Mesenchymal stem cell (in vitro differentiated cells and primary cell): ENCODE results near the gene DRAXIN.
A peak's percentile ranks its signal among the peaks of the same experiment; 100 is the strongest.

ENCODE experiments used
- DNase-seq: peaks from one replicate; pipeline ENCODE4 v3.0.0-alpha.2; 2013
- H2AFZ ChIP-seq: one replicate; pipeline ENCODE4 v1.6.1; 2013; ENCODE audit warnings: low read depth, mild to moderate bottlenecking, control low read depth, inconsistent platforms, low read length, moderate library complexity
- H2AK5ac ChIP-seq: 2 replicates; pipeline ENCODE4 v1.6.1; 2013; ENCODE audit warnings: low read length, moderate library complexity, mild to moderate bottlenecking, inconsistent platforms; ENCODE audit not compliant: severe bottlenecking
- H2BK120ac ChIP-seq: one replicate; pipeline ENCODE4 v1.6.1; 2013; ENCODE audit warnings: low read depth, mild to moderate bottlenecking, inconsistent platforms, low read length, moderate library complexity
- H2BK12ac ChIP-seq, 2 experiments: one replicate each; pipeline ENCODE4 v1.6.1; 2013; ENCODE audit warnings: inconsistent platforms in 2 of 2, low read length in 2 of 2, mild to moderate bottlenecking in 2 of 2, moderate library complexity in 2 of 2, control low read depth in 1 of 2
- H2BK15ac ChIP-seq: one replicate; pipeline ENCODE4 v1.6.1; 2013; ENCODE audit warnings: mild to moderate bottlenecking, low read depth, inconsistent platforms; ENCODE audit not compliant: poor library complexity, severe bottlenecking
- H2BK5ac ChIP-seq: 2 replicates; pipeline ENCODE4 v1.6.1; 2013; ENCODE audit warnings: low read depth, mild to moderate bottlenecking, low read length, control low read depth, inconsistent platforms; ENCODE audit not compliant: poor library complexity, severe bottlenecking
- H3K14ac ChIP-seq, 2 experiments: one replicate each; pipeline ENCODE4 v1.6.1; 2013; ENCODE audit warnings: inconsistent platforms in 2 of 2, low read length in 2 of 2, control low read depth in 1 of 2, mild to moderate bottlenecking in 1 of 2, moderate library complexity in 1 of 2
- H3K18ac ChIP-seq, 2 experiments: one replicate each; pipeline ENCODE4 v1.6.1; 2013; ENCODE audit warnings: inconsistent platforms in 2 of 2, low read length in 2 of 2, control low read depth in 1 of 2, low read depth in 1 of 2, mild to moderate bottlenecking in 1 of 2
- H3K23ac ChIP-seq, 2 experiments: one replicate each; pipeline ENCODE4 v1.6.1; 2013; ENCODE audit warnings: inconsistent platforms in 2 of 2, low read length in 2 of 2, mild to moderate bottlenecking in 2 of 2, moderate library complexity in 2 of 2, control low read depth in 1 of 2
- H3K27ac ChIP-seq: 2 replicates; pipeline ENCODE4 v1.5.1; 2013; ENCODE audit warnings: mild to moderate bottlenecking, moderate library complexity, low read length, control low read depth, inconsistent platforms; ENCODE audit not compliant: poor library complexity, severe bottlenecking
- H3K27me3 ChIP-seq, 2 experiments: 2 replicates each; pipeline versions ENCODE4 v1.6.1 to v1.7.0; 2013; ENCODE audit warnings: low read length in 2 of 2, mild to moderate bottlenecking in 2 of 2, moderate library complexity in 2 of 2, control low read depth in 1 of 2, inconsistent platforms in 1 of 2; ENCODE audit not compliant: control insufficient read depth in 1 of 2, insufficient read depth in 1 of 2
- H3K36me3 ChIP-seq, 2 experiments: 2 replicates each; pipeline versions ENCODE4 v1.6.1 to v1.7.0; 2013; ENCODE audit warnings: low read length in 2 of 2, control low read depth in 1 of 2, inconsistent platforms in 1 of 2, low read depth in 1 of 2, mild to moderate bottlenecking in 1 of 2; ENCODE audit not compliant: insufficient read depth in 2 of 2, control insufficient read depth in 1 of 2
- H3K4ac ChIP-seq, 2 experiments: one replicate each; pipeline ENCODE4 v1.6.1; 2013; ENCODE audit warnings: inconsistent platforms in 2 of 2, low read length in 2 of 2, mild to moderate bottlenecking in 2 of 2, moderate library complexity in 2 of 2, control low read depth in 1 of 2, low read depth in 1 of 2
- H3K4me1 ChIP-seq: 2 replicates; pipeline ENCODE4 v1.6.1; 2013; ENCODE audit warnings: low read depth, low read length, control low read depth; ENCODE audit not compliant: control insufficient read depth, insufficient read depth
- H3K4me2 ChIP-seq: 2 replicates; pipeline ENCODE4 v1.6.1; 2013; ENCODE audit warnings: low read length, mild to moderate bottlenecking, inconsistent platforms; ENCODE audit not compliant: poor library complexity, severe bottlenecking
- H3K4me3 ChIP-seq, 2 experiments: 2 replicates each; pipeline versions ENCODE4 v1.5.1 to v1.7.0; 2013; ENCODE audit warnings: low read length in 2 of 2, mild to moderate bottlenecking in 2 of 2, control low read depth in 1 of 2, low read depth in 1 of 2; ENCODE audit not compliant: insufficient read depth in 1 of 2
- H3K79me1 ChIP-seq: replicated peaks from 2 replicates; pipeline ENCODE4 v1.6.1; 2013; ENCODE audit warnings: mild to moderate bottlenecking, control low read depth, low read length, inconsistent platforms; ENCODE audit not compliant: poor library complexity, severe bottlenecking
- H3K9ac ChIP-seq: 2 replicates; pipeline ENCODE4 v1.7.0; 2013; ENCODE audit warnings: mild to moderate bottlenecking, low read length, moderate library complexity
- H3K9me3 ChIP-seq: 2 replicates; pipeline ENCODE4 v1.7.0; 2013; ENCODE audit warnings: mild to moderate bottlenecking, low read length; ENCODE audit not compliant: control insufficient read depth
- H4K8ac ChIP-seq: one replicate; pipeline ENCODE4 v1.6.1; 2013; ENCODE audit warnings: inconsistent platforms, mild to moderate bottlenecking, low read length, moderate library complexity
- H4K91ac ChIP-seq: one replicate; pipeline ENCODE4 v1.6.1; 2013; ENCODE audit warnings: mild to moderate bottlenecking, low read length, inconsistent platforms
- WGBS: methylation state at CpG from one replicate; pipeline ENCODE4 v1.1.7; 2013; ENCODE audit warnings: mixed read lengths; 5-methylcytosine and 5-hydroxymethylcytosine counted together

Gene DRAXIN

DNA sequence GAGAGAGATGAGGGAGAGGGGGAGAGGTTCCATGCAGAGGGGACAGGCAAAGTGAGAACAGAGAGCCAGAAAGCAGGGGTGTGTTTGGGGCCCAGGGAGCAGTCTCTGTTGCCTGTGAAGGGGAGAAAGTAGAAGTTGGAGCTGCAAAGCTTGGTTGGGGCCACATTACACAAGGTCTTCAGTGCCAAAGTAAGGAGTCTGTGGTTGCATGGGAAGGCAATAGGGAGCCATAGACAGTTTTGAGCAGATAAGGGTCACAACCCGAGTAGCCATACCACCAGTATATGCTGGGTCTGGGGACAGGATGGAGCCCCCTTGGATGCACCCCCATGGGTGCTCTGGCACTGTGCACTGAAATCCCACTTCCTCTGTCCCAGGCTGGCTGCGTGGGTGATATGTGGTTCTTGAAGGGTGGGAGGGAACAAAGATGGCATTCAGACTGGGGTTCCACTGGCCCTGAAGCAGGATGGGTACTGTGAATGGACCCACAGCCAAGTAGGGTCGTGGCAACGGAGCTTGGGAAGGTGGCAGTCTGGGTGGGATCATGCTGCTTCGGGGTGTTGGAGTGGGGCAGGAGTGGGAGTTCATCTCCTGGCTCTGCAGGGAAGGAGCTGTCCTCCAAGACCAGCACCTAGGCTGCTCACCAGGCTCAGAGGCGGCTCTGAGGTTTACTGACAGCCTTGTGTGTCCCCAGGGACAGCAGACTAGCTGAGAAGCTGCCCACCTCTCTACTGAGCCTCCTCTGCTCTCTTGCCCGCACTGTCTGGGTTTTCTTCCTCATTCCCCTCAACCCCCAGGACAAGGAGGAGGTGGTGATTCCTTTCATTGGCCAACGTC is 12.1 kb downstream of the DRAXIN start:
- H3K9ac ChIP-seq = no peak overlapping the region
- no peak overlapping the region for H3K4ac ChIP-seq
- no peak overlapping the region for H2BK120ac ChIP-seq
- peaks cover 51 to 89% of the 10 kb centered on the region in 2 experiments for H3K27me3 ChIP-seq
- H3K27ac ChIP-seq = no peak overlapping the region
- no peaks in the 10 kb centered on the region for H3K9me3 ChIP-seq
- WGBS = 78% methylated on average over 8 of the region's 8 CpGs
- H4K8ac ChIP-seq = no peak overlapping the region
- H2AK5ac ChIP-seq = no peak overlapping the region
- no peaks in the 10 kb centered on the region for H3K79me1 ChIP-seq
- no peak overlapping the region for H2BK15ac ChIP-seq
- no peak overlapping the region for H2BK12ac ChIP-seq
- peak overlapping the region in 1 of 2 experiments; percentile 21 for H3K14ac ChIP-seq
- no peak overlapping the region for H3K18ac ChIP-seq
- H3K23ac ChIP-seq = no peak overlapping the region
- H3K36me3 ChIP-seq = no peaks in the 10 kb centered on the region
- H3K4me3 ChIP-seq = no peak overlapping the region
- no peak overlapping the region for H4K91ac ChIP-seq
- H3K4me2 ChIP-seq = no peak overlapping the region
- no peak overlapping the region for H2AFZ ChIP-seq
- H3K4me1 ChIP-seq = no peaks in the 10 kb centered on the region
- no peak for DNase-seq
- H2BK5ac ChIP-seq = no peak overlapping the region

DNA sequence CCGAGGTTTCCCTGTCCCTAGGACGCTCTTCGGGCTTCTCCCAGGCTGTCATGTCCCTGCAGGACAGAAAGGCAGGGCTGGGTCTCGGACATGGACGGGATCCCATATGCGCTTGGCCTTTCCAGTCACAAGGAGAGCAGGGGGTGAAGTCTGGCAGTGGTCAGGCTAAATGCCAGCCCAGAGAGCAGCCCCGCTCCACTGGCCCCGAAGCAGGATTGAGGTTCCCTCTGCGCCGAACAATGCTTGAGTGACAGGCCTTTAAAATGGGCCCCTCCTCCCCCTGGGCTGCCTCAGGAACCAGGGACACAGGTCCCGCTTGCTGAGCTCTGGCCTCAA is 12.7 kb downstream of the DRAXIN start:
- no peaks in the 10 kb centered on the region for H3K79me1 ChIP-seq
- H2BK15ac ChIP-seq = no peak overlapping the region
- H4K8ac ChIP-seq = no peak overlapping the region
- H3K9me3 ChIP-seq = no peaks in the 10 kb centered on the region
- no peak overlapping the region for H2AFZ ChIP-seq
- H2BK12ac ChIP-seq = no peak overlapping the region
- H3K4me2 ChIP-seq = no peak overlapping the region
- 67% methylated on average over 11 of the region's 11 CpGs for WGBS
- no peak overlapping the region for H3K14ac ChIP-seq
- peaks cover 46 to 89% of the 10 kb centered on the region in 2 experiments for H3K27me3 ChIP-seq
- H2BK5ac ChIP-seq = no peak overlapping the region
- H3K27ac ChIP-seq = no peak overlapping the region
- no peak for DNase-seq
- H3K36me3 ChIP-seq = no peaks in the 10 kb centered on the region
- no peak overlapping the region for H3K23ac ChIP-seq
- H3K4me3 ChIP-seq = no peak overlapping the region
- H3K4ac ChIP-seq = no peak overlapping the region
- H3K9ac ChIP-seq = no peak overlapping the region
- no peak overlapping the region for H4K91ac ChIP-seq
- no peak overlapping the region for H3K18ac ChIP-seq
- H3K4me1 ChIP-seq = no peaks in the 10 kb centered on the region
- H2BK120ac ChIP-seq = no peak overlapping the region
- no peak overlapping the region for H2AK5ac ChIP-seq

DNA sequence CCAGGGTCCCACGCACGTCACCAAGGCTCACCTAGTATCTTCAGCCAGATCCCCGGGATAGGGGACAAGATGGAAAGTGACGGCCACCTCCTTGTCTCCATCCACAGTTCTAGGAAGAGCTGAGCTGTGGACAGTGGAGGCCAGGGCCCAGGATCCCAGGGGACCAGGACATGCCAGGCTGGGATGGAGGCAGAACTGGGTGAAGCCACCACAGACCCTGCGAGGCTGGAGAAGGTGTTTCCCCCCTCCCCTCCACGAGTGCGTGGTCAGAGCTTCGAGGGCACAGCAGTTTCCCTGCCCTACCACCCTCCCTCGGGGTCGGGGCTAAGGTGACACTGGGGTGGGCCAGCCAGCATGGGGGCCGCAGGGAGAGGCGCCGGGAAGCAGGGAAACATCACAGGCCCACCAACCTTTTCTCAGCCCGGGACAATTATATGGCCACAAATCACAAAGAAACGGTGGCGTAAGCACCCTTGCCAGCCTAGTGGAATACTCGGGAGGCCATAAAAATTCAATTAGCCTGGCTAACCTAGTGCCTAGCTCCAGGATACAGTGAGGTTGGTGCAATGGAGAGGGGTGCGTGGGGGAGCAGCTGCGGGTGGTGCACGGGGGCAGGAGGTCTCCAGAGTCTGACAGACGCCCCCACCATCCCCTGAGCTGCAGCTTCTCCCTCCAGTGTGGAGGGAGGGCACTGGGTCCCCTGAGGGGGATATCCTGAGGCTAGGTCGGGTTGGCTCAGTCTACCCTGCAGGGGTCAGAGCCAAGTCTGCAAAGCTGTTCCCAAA is 13.4 kb downstream of the DRAXIN start:
- H3K14ac ChIP-seq = no peak overlapping the region
- no peak overlapping the region for H3K27ac ChIP-seq
- H3K18ac ChIP-seq = no peak overlapping the region
- H3K4ac ChIP-seq = no peak overlapping the region
- H2BK15ac ChIP-seq = no peak overlapping the region
- H2BK5ac ChIP-seq = no peak overlapping the region
- no peaks in the 10 kb centered on the region for H3K4me1 ChIP-seq
- H3K23ac ChIP-seq = no peak overlapping the region
- H2AFZ ChIP-seq = no peak overlapping the region
- H3K9me3 ChIP-seq = no peaks in the 10 kb centered on the region
- H2BK120ac ChIP-seq = no peak overlapping the region
- H3K4me3 ChIP-seq = no peak overlapping the region
- H3K27me3 ChIP-seq = peaks cover 46 to 92% of the 10 kb centered on the region in 2 experiments
- H3K9ac ChIP-seq = no peak overlapping the region
- H3K79me1 ChIP-seq = no peaks in the 10 kb centered on the region
- no peak overlapping the region for H4K8ac ChIP-seq
- H3K4me2 ChIP-seq = no peak overlapping the region
- H2BK12ac ChIP-seq = no peak overlapping the region
- H2AK5ac ChIP-seq = no peak overlapping the region
- H3K36me3 ChIP-seq = no peaks in the 10 kb centered on the region
- H4K91ac ChIP-seq = no peak overlapping the region
- no peak for DNase-seq
- 67% methylated on average over 21 of the region's 22 CpGs for WGBS

DNA sequence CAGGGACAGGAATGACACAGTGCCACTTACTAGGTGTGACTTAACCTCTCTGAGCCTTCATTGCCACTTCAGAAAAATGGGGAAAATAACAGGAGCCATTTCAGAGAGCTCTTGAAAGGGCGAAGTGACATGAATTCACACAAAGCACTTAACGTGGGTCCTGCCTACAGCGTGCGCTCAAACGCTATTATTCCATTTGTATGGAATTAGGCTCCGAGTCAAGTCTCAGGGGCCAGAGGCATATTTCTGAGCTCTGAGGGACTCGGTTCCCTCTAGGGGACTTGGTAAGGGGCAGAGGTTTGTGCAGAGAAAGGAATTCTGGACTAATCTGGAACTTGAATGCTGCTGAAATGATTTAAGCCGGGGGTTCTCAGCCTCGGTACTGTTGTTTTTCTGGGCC is 14.1 kb downstream of the DRAXIN start:
- Histone ChIP-seq H3K27ac (no peak overlapping the region), H2AFZ (no peak overlapping the region), H2BK5ac (no peak overlapping the region), H3K9me3 (no peaks in the 10 kb centered on the region), H3K4me3 (no peak overlapping the region), H3K27me3 (peaks cover 44 to 90% of the 10 kb centered on the region in 2 experiments), H4K91ac (no peak overlapping the region), H3K4ac (no peak overlapping the region), H3K23ac (no peak overlapping the region), H2BK120ac (no peak overlapping the region), H2BK12ac (no peak overlapping the region), H3K9ac (no peak overlapping the region), H3K79me1 (no peaks in the 10 kb centered on the region), H3K14ac (no peak overlapping the region), H3K4me2 (no peak overlapping the region), H3K18ac (no peak overlapping the region), H2AK5ac (no peak overlapping the region), H2BK15ac (no peak overlapping the region), H4K8ac (no peak overlapping the region), H3K4me1 (no peaks in the 10 kb centered on the region), H3K36me3 (no peaks in the 10 kb centered on the region)
- 78% methylated on average over 9 of the region's 9 CpGs for WGBS
- DNase-seq = no peak
